Neural cell (in vitro differentiated cells): ENCODE measurements around the gene TXNL4A. TPM values are rescaled to one million over a fixed set of nuclear protein-coding genes. Genes with fewer than 3 reads are reported as not detected.

Source experiments
- H2AFZ ChIP-seq: fragments of 200-600, 300-800 bp; sonication (generic), shearing (Covaris generic); 2 replicates; pipeline ENCODE4 v1.6.0; 2014; ENCODE audit warnings: low read depth, mild to moderate bottlenecking, antibody characterized with exemption, low read length, moderate library complexity
- H3F3A ChIP-seq: fragments of 200-600 bp; shearing (Covaris generic); 2 replicates; pipeline ENCODE4 v1.6.1; 2016; ENCODE audit warnings: mild to moderate bottlenecking, moderate library complexity, mixed read lengths, antibody characterized with exemption, low read length; ENCODE audit not compliant: insufficient read depth, poor library complexity, severe bottlenecking
- H3K27ac ChIP-seq: fragments of 200-600, 300-800 bp; sonication (generic), shearing (Covaris generic); 2 replicates; pipeline ENCODE4 v1.5.1; 2014; ENCODE audit warnings: mild to moderate bottlenecking, low read length, moderate library complexity
- H3K27me3 ChIP-seq: fragments of 300-800, 200-600 bp; sonication (generic), shearing (Covaris generic); 2 replicates; pipeline ENCODE4 v1.6.0; 2014; ENCODE audit warnings: mild to moderate bottlenecking, low read depth, low read length, moderate library complexity; ENCODE audit not compliant: insufficient read depth
- H3K36me3 ChIP-seq: fragments of 300-800, 200-600 bp; sonication (generic), shearing (Covaris generic); 2 replicates; pipeline ENCODE4 v1.5.1; 2014; ENCODE audit warnings: mild to moderate bottlenecking, antibody characterized with exemption, low read length, moderate library complexity; ENCODE audit not compliant: insufficient read depth
- H3K4me2 ChIP-seq: fragments of 300-800, 200-600 bp; sonication (generic), shearing (Covaris generic); 2 replicates; pipeline ENCODE4 v1.6.0; 2014; ENCODE audit warnings: mild to moderate bottlenecking, low read length
- H3K4me3 ChIP-seq: fragments of 300-800, 200-600 bp; sonication (generic), shearing (Covaris generic); 2 replicates; pipeline ENCODE4 v1.5.1; 2014; ENCODE audit warnings: mild to moderate bottlenecking, low read length, moderate library complexity
- H3K79me2 ChIP-seq: fragments of 200-600 bp; shearing (Covaris generic); replicated peaks from 2 replicates; pipeline ENCODE4 v1.6.0; 2014; ENCODE audit warnings: mild to moderate bottlenecking, low read length, moderate library complexity; ENCODE audit not compliant: insufficient read depth
- H3K9ac ChIP-seq: fragments of 300-800, 200-600 bp; sonication (generic), shearing (Covaris generic); 2 replicates; pipeline ENCODE4 v1.6.1; 2016; ENCODE audit warnings: mild to moderate bottlenecking, low read length, mixed read lengths
- H3K9me2 ChIP-seq: fragments of 200-600 bp; shearing (Covaris generic); 2 replicates; pipeline ENCODE4 v1.6.1; 2016; ENCODE audit warnings: mild to moderate bottlenecking, low read length, mixed read lengths; ENCODE audit not compliant: insufficient read depth
- H3K9me3 ChIP-seq: fragments of 200-600, 300-800 bp; sonication (generic), shearing (Covaris generic); 2 replicates; pipeline ENCODE4 v1.6.1; 2016; ENCODE audit warnings: mild to moderate bottlenecking, mixed run types, low read length, moderate library complexity, mixed read lengths
- H4K20me1 ChIP-seq: fragments of 200-600 bp; shearing (Covaris generic); 2 replicates; pipeline ENCODE4 v1.6.1; 2016; ENCODE audit warnings: mild to moderate bottlenecking, mixed run types; ENCODE audit not compliant: insufficient read depth
- CTCF ChIP-seq: fragments of 450-650 bp; IDR thresholded peaks from 2 replicates; pipeline ENCODE4 v1.5.1; 2014; ENCODE audit warnings: antibody characterized with exemption, mild to moderate bottlenecking, moderate library complexity; ENCODE audit not compliant: poor library complexity, severe bottlenecking
- EP300 ChIP-seq: fragments of 450-650 bp; conservative IDR thresholded peaks from 2 replicates; pipeline ENCODE4 v1.6.1; 2014; ENCODE audit warnings: antibody characterized with exemption, mild to moderate bottlenecking, moderate library complexity; ENCODE audit not compliant: poor library complexity, severe bottlenecking
- EZH2 ChIP-seq: fragments of 200-600, 300-800 bp; shearing (Covaris generic), sonication (generic); IDR thresholded peaks from 2 replicates; pipeline ENCODE4 v1.6.1; 2014; ENCODE audit warnings: antibody characterized with exemption, low read length, borderline replicate concordance, mild to moderate bottlenecking; ENCODE audit not compliant: insufficient read depth, poor library complexity, severe bottlenecking
- MXI1 ChIP-seq: fragments of 450-650 bp; conservative IDR thresholded peaks from 2 replicates; pipeline ENCODE4 v1.6.1; 2014; ENCODE audit warnings: antibody characterized with exemption, mild to moderate bottlenecking; ENCODE audit not compliant: poor library complexity, severe bottlenecking
- POLR2AphosphoS5 ChIP-seq: IDR thresholded peaks from 2 replicates; pipeline ENCODE4 v1.6.1; 2012
- RAD21 ChIP-seq: fragments of 450-650 bp; conservative IDR thresholded peaks from 2 replicates; pipeline ENCODE4 v1.6.1; 2014; ENCODE audit warnings: antibody characterized with exemption, mild to moderate bottlenecking, moderate library complexity
- REST ChIP-seq: IDR thresholded peaks from 2 replicates; pipeline ENCODE4 v1.6.1; 2012; ENCODE audit warnings: borderline replicate concordance
- SMC3 ChIP-seq: fragments of 450-650 bp; conservative IDR thresholded peaks from 2 replicates; pipeline ENCODE4 v1.6.1; 2014; ENCODE audit warnings: antibody characterized with exemption, mild to moderate bottlenecking, moderate library complexity; ENCODE audit not compliant: poor library complexity
- TAF1 ChIP-seq: IDR thresholded peaks from 2 replicates; pipeline ENCODE4 v1.6.1; 2012; ENCODE audit warnings: low read depth
- polyA plus RNA-seq: library from polyadenylated mRNA; depleted of rRNA; stranded (reverse); fragments of >200 nt; gene quantifications from 2 replicates; pipeline ENCODE4 v1.2.3, GENCODE V29; 2014

Gene TXNL4A
- polyA plus RNA-seq, 1 donor from 2014 or later, result 163 TPM

- Histone ChIP-seq H4K20me1 (no peaks in the 10 kb centered on the region), H3K79me2 (peaks cover 24% of the 10 kb centered on the region), H2AFZ (no peak overlapping the region), H3K9me3 (peaks cover 31% of the 10 kb centered on the region), H3K9ac (no peak overlapping the region), H3K27ac (no peak overlapping the region), H3K27me3 (no peaks in the 10 kb centered on the region), H3K4me2 (no peak overlapping the region), H3F3A (no peaks in the 10 kb centered on the region), H3K36me3 (peaks cover 37% of the 10 kb centered on the region), H3K9me2 (no peaks in the 10 kb centered on the region), H3K4me3 (no peak overlapping the region)
- TF ChIP-seq POLR2AphosphoS5 (no peak), CTCF (no peak), REST (no peak), MXI1 (no peak), SMC3 (no peak)
Measured at GRCh38 chr18:79932907-79933306, 55.5 kb downstream of the TXNL4A start.

GRCh38 chr18:79931475-79931874, 56.9 kb downstream of the TXNL4A start:
- Histone ChIP-seq H3K4me2 (no peak overlapping the region), H4K20me1 (no peaks in the 10 kb centered on the region), H3K79me2 (peaks cover 17% of the 10 kb centered on the region)

GRCh38 chr18:79930020-79930642, 58.2 kb downstream of the TXNL4A start:
- no peak overlapping the region for H3K27ac ChIP-seq
- H3K4me3 ChIP-seq, result no peak overlapping the region
- H3K4me2 ChIP-seq, result no peak overlapping the region
- TF ChIP-seq REST (no peak), CTCF (no peak), POLR2AphosphoS5 (no peak), RAD21 (no peak), EP300 (no peak), TAF1 (no peak), MXI1 (no peak), EZH2 (no peak), SMC3 (no peak)
- H3K27me3 ChIP-seq, result no peaks in the 10 kb centered on the region
- H3K9me3 ChIP-seq, result peaks cover 23% of the 10 kb centered on the region
- H3K9me2 ChIP-seq, result no peaks in the 10 kb centered on the region
- no peak overlapping the region for H3K9ac ChIP-seq
- H2AFZ ChIP-seq, result no peak overlapping the region
- no peaks in the 10 kb centered on the region for H4K20me1 ChIP-seq
- peaks cover 20% of the 10 kb centered on the region for H3K36me3 ChIP-seq
- H3K79me2 ChIP-seq, result peaks cover 17% of the 10 kb centered on the region
- H3F3A ChIP-seq, result no peaks in the 10 kb centered on the region

More at GRCh38 chr18:79931475-79931874, 56.9 kb downstream of the TXNL4A start:
- TF ChIP-seq EP300, result no peak
- no peak for TF ChIP-seq MXI1
- TF ChIP-seq TAF1, result no peak
- Histone ChIP-seq H3K9ac (no peak overlapping the region), H3K9me3 (peaks cover 29% of the 10 kb centered on the region), H3F3A (no peaks in the 10 kb centered on the region), H3K27me3 (no peaks in the 10 kb centered on the region), H2AFZ (no peak overlapping the region), H3K4me3 (no peak overlapping the region), H3K27ac (no peak overlapping the region), H3K36me3 (peaks cover 32% of the 10 kb centered on the region), H3K9me2 (no peaks in the 10 kb centered on the region)
